ENCODE measurements around the gene TAF3. TPM values are rescaled to one million over a fixed set of nuclear protein-coding genes. Genes with fewer than 3 reads are reported as not detected.

The TAF3 gene
- polyA plus RNA-seq, 1 donor (not counting 4 experiments of a cell fraction or from before 2014, with no cell fraction given) = 2.0 TPM

DNA sequence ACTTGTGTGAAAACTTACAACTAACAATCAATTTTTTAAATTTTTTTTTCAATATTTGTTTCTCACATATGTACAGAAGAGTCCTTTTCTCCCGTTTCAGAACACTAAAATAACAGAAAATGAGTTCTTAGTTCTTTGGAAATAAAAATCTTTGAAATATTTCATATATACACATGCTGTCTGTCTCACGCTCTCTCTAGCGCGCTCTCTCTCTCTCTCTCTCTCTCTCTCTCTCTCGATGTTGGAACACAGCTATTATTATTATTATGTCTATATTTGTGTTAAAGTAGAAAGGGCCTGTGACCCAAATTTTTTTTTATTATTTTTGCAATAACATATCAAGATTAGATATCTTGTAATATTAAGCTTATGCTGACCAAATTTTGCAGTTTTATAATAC, 139.3 kb downstream of the TAF3 start:
- no peak for DNase-seq (ENCODE audit: low read depth, low spot score)
- Histone ChIP-seq H3K9me1 (ENCODE audit: control insufficient read depth, extremely low read depth, insufficient read depth, low read length) (no peaks in the 10 kb centered on the region), H3K9me3 (ENCODE audit: control insufficient read depth, low read depth, low read length) (no peaks in the 10 kb centered on the region), H3K36me3 (ENCODE audit: control insufficient read depth in 2 of 2, extremely low read depth in 1 of 2, insufficient read depth in 2 of 2, low read length in 2 of 2) (no peaks in the 10 kb centered on the region), H3K79me2 (ENCODE audit: control insufficient read depth, insufficient read depth, low read length) (peaks cover 2% of the 10 kb centered on the region), H3K4me1 (ENCODE audit: control insufficient read depth, extremely low read depth, insufficient read depth, low read length) (peaks cover 6% of the 10 kb centered on the region), H3K4me3 (ENCODE audit: control insufficient read depth in 2 of 3, extremely low read depth in 1 of 3, insufficient read depth in 2 of 3, low read depth in 1 of 3, low read length in 3 of 3) (no peak overlapping the region), H3K4me2 (ENCODE audit: control insufficient read depth, extremely low read depth, insufficient read depth, low read depth, low read length) (no peak overlapping the region), H4K20me1 (ENCODE audit: control insufficient read depth, extremely low read depth, insufficient read depth, low read length) (no peaks in the 10 kb centered on the region), H3K27me3 (ENCODE audit: control insufficient read depth, extremely low read depth, insufficient read depth, low read length) (no peaks in the 10 kb centered on the region), H3K9ac (ENCODE audit: control insufficient read depth, extremely low read depth, insufficient read depth, low read length) (no peak overlapping the region), H3K27ac (ENCODE audit: control insufficient read depth, insufficient read depth, low read length) (no peak overlapping the region), H2AFZ (ENCODE audit: control insufficient read depth, low read length) (no peak overlapping the region)
- no peak for FAIRE-seq
- dilution Hi-C loops (cut with MboI; ENCODE audit: extremely low pct_ligation_motif_present, low sequenced_read_pairs) = no loop called here
- no peak for TF ChIP-seq EZH2 (IDR thresholded peaks at IDR 0.05; ENCODE audit: low read length)
- TF ChIP-seq, protein P1, sequence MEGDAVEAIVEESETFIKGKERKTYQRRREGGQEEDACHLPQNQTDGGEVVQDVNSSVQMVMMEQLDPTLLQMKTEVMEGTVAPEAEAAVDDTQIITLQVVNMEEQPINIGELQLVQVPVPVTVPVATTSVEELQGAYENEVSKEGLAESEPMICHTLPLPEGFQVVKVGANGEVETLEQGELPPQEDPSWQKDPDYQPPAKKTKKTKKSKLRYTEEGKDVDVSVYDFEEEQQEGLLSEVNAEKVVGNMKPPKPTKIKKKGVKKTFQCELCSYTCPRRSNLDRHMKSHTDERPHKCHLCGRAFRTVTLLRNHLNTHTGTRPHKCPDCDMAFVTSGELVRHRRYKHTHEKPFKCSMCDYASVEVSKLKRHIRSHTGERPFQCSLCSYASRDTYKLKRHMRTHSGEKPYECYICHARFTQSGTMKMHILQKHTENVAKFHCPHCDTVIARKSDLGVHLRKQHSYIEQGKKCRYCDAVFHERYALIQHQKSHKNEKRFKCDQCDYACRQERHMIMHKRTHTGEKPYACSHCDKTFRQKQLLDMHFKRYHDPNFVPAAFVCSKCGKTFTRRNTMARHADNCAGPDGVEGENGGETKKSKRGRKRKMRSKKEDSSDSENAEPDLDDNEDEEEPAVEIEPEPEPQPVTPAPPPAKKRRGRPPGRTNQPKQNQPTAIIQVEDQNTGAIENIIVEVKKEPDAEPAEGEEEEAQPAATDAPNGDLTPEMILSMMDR (optimal IDR thresholded peaks at IDR 0.05 in 1 of 3, IDR thresholded peaks at IDR 0.05 in 1 of 3, conservative IDR thresholded peaks at IDR 0.05 in 1 of 3; ENCODE audit: extremely low read depth in 1 of 3, insufficient read depth in 2 of 3, low read length in 3 of 3) = no peak

DNA sequence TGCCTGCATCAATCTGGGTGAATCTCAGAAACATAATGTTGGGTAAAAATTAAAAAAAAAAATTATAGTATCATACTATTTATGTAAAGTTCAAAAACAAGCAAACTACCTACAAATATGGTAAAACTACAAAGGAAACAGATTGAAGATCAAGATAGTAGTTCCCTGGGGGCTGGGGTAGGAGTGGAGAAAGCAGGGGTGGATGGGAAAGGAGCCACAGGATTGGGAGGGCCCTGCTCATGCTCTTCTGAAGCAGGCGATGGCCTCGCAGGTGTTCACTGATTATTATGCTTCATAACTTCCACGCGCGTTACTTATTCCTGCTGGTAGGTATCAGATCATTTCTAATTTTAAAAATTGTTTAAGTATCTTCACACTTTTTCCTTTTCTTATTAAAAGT, 140.1 kb downstream of the TAF3 start:
- no peak overlapping the region for H3K27ac ChIP-seq (ENCODE audit: control insufficient read depth, insufficient read depth, low read length)
- dilution Hi-C loops (cut with MboI; ENCODE audit: extremely low pct_ligation_motif_present, low sequenced_read_pairs) = no loop called here
- no peak for FAIRE-seq
- TF ChIP-seq EZH2 (IDR thresholded peaks at IDR 0.05; ENCODE audit: low read length) = no peak
- TF ChIP-seq, protein P1 (optimal IDR thresholded peaks at IDR 0.05 in 1 of 3, IDR thresholded peaks at IDR 0.05 in 1 of 3, conservative IDR thresholded peaks at IDR 0.05 in 1 of 3; ENCODE audit: extremely low read depth in 1 of 3, insufficient read depth in 2 of 3, low read length in 3 of 3) = no peak
- H3K9me1 ChIP-seq (ENCODE audit: control insufficient read depth, extremely low read depth, insufficient read depth, low read length) = no peaks in the 10 kb centered on the region
- no peak for DNase-seq (ENCODE audit: low read depth, low spot score)
- peaks cover 2% of the 10 kb centered on the region for H3K79me2 ChIP-seq (ENCODE audit: control insufficient read depth, insufficient read depth, low read length)
- no peaks in the 10 kb centered on the region for H4K20me1 ChIP-seq (ENCODE audit: control insufficient read depth, extremely low read depth, insufficient read depth, low read length)
- H2AFZ ChIP-seq (ENCODE audit: control insufficient read depth, low read length) = no peak overlapping the region
- H3K9ac ChIP-seq (ENCODE audit: control insufficient read depth, extremely low read depth, insufficient read depth, low read length) = no peak overlapping the region
- H3K4me3 ChIP-seq (ENCODE audit: control insufficient read depth in 2 of 3, extremely low read depth in 1 of 3, insufficient read depth in 2 of 3, low read depth in 1 of 3, low read length in 3 of 3) = no peak overlapping the region
- peaks cover 6% of the 10 kb centered on the region for H3K4me1 ChIP-seq (ENCODE audit: control insufficient read depth, extremely low read depth, insufficient read depth, low read length)
- H3K36me3 ChIP-seq (ENCODE audit: control insufficient read depth in 2 of 2, extremely low read depth in 1 of 2, insufficient read depth in 2 of 2, low read length in 2 of 2) = no peaks in the 10 kb centered on the region
- H3K4me2 ChIP-seq (ENCODE audit: control insufficient read depth, extremely low read depth, insufficient read depth, low read depth, low read length) = no peak overlapping the region
- H3K9me3 ChIP-seq (ENCODE audit: control insufficient read depth, low read depth, low read length) = no peaks in the 10 kb centered on the region
- H3K27me3 ChIP-seq (ENCODE audit: control insufficient read depth, extremely low read depth, insufficient read depth, low read length) = no peaks in the 10 kb centered on the region

Measured in keratinocyte (primary cell).